Sigmoid colon (tissue), 7 donors: Measurements from ENCODE around the gene PNPLA8. TPM values are rescaled to one million over a fixed set of nuclear protein-coding genes. Genes with fewer than 3 reads are reported as not detected.

ENCODE experiments used
- DNase-seq: peaks from one replicate; pipeline ENCODE4 v3.0.0-alpha.2; 2019
- H3K27ac ChIP-seq, 4 donors: fragments of 200-600 bp; sonication (generic); one replicate each; pipeline ENCODE4 v1.5.1; 2016 to 2019; ENCODE audit warnings: mild to moderate bottlenecking in 1 of 4
- H3K27me3 ChIP-seq, 3 donors: fragments of 200-600 bp; sonication (generic); one replicate each; pipeline ENCODE4 v1.5.1; 2019; ENCODE audit warnings: mild to moderate bottlenecking in 1 of 3
- H3K36me3 ChIP-seq, 4 donors: fragments of 200-600 bp; sonication (generic); one replicate each; pipeline ENCODE4 v1.5.1; 2016 to 2019
- H3K4me1 ChIP-seq, 4 donors: fragments of 200-600 bp; sonication (generic); one replicate each; pipeline ENCODE4 v1.5.1; 2017 to 2019
- H3K4me3 ChIP-seq, 4 donors: fragments of 200-600 bp; sonication (generic); one replicate each; pipeline ENCODE4 v1.5.1; 2017 to 2019; ENCODE audit warnings: mild to moderate bottlenecking in 2 of 4, moderate library complexity in 1 of 4
- H3K9me3 ChIP-seq, 4 donors: fragments of 200-600 bp in 3 of 4; sonication (generic) in 3 of 4; one replicate each; pipeline versions ENCODE4 v1.5.1 to v1.6.1; 2013 to 2019
- CTCF ChIP-seq, 4 experiments: fragments of 450-650 bp in 3 of 4; fragments of 200-600 bp in 1 of 4; IDR thresholded peaks; one replicate each; pipeline ENCODE4 v1.5.1; 2016 to 2019; ENCODE audit warnings: antibody characterized with exemption in 4 of 4, mild to moderate bottlenecking in 3 of 4, moderate library complexity in 2 of 4
- EP300 ChIP-seq, 4 donors: sonication (generic); formaldehyde crosslinking; IDR thresholded peaks; one replicate each; pipeline ENCODE4 v1.6.1; 2017; ENCODE audit warnings: antibody characterized with exemption in 4 of 4
- POLR2A ChIP-seq, 2 donors: fragments of 450-650 bp; IDR thresholded peaks; one replicate each; pipeline ENCODE4 v1.6.1; 2016; ENCODE audit warnings: antibody characterized with exemption in 2 of 2, mild to moderate bottlenecking in 2 of 2, moderate library complexity in 2 of 2
- POLR2AphosphoS5 ChIP-seq, 4 donors: sonication (generic); formaldehyde crosslinking; IDR thresholded peaks; one replicate each; pipeline ENCODE4 v1.6.1; 2017; ENCODE audit warnings: antibody characterized with exemption in 4 of 4
- WGBS, 2 donors: extraction: QIAGEN DNeasy Blood & Tissue Kit; methylation state at CpG; one replicate each; pipeline ENCODE4 v1.1.7; 2013; 5-methylcytosine and 5-hydroxymethylcytosine counted together
- intact Hi-C: fragments of 100-400 bp; cut with DNase I; formaldehyde crosslinking; loops from one replicate; pipeline ENCODE4 v1.15.1; 2023
- polyA plus RNA-seq, 3 donors: library from polyadenylated mRNA; stranded (reverse); fragments of 200-250 nt; gene quantifications; one replicate each; pipeline ENCODE4 v1.2.3, GENCODE V29; 2013
- total RNA-seq, 4 donors: library from RNA; depleted of rRNA; stranded (reverse); fragments of >200 nt; gene quantifications; one replicate each; pipeline ENCODE4 v1.1.0, GENCODE V29; 2016
- donor health status: healthy with polysubstance abuse.
- donor health status: Bipolar disorder and iron deficiency.
- donor health status: healthy.

PNPLA8 gene
- total and polyA plus RNA-seq, 7 donors: 12.0 to 42.9 (median 26.3) TPM

GRCh38 chr7:108569381-108570145 lies 43.6 kb upstream of the PNPLA8 start, which contains the start of the genes DNAJB9 and THAP5:
Gene DNAJB9, plus strand, starts transcription at chr7:108569874. Its CDS starts 1,853 bp downstream, at chr7:108571727.
Gene THAP5, minus strand, starts transcription at chr7:108569706. Its CDS starts 137 bp downstream, at chr7:108569569.
- WGBS, 2 donors: 0% methylated on average over 65 of the region's 65 CpGs
- peaks cover 0 to 37% (median 26%) of the 10 kb centered on the region in 4 donors for H3K4me1 ChIP-seq
- TF ChIP-seq POLR2A (IDR thresholded peaks at IDR 0.05) (peak; percentile 85 to 93), CTCF (IDR thresholded peaks at IDR 0.05) (no peak), POLR2AphosphoS5 (IDR thresholded peaks at IDR 0.05) (peak; percentile 96 to 99 (median 98)), EP300 (IDR thresholded peaks at IDR 0.05) (peak in 1 of 4 donors; percentile 96)

GRCh38 chr7:108568801-108569380 lies 43.0 kb upstream of the PNPLA8 start:
- WGBS, 2 donors: 8 to 9% methylated on average over 24 of the region's 24 CpGs
- intact Hi-C loops: loop anchor here (1.0 kb wide), 1 partner anchor 43 kb away; the partner anchor contains the start of gene PNPLA8
- H3K27me3 ChIP-seq: no peaks in the 10 kb centered on the region
- TF ChIP-seq POLR2AphosphoS5 (IDR thresholded peaks at IDR 0.05) (no peak), POLR2A (IDR thresholded peaks at IDR 0.05) (no peak), EP300 (IDR thresholded peaks at IDR 0.05) (no peak), CTCF (IDR thresholded peaks at IDR 0.05) (no peak)
- H3K27ac ChIP-seq: peak overlapping the region; percentile 97 to 99 (median 98)
- H3K9me3 ChIP-seq: no peaks in the 10 kb centered on the region
- peaks cover 0 to 37% (median 26%) of the 10 kb centered on the region in 4 donors for H3K4me1 ChIP-seq
- H3K36me3 ChIP-seq: peaks cover 0 to 32% (median 4%) of the 10 kb centered on the region in 4 donors
- no peak for DNase-seq
- peak overlapping the region; percentile 79 to 90 (median 84) for H3K4me3 ChIP-seq

More at GRCh38 chr7:108569381-108570145, 43.6 kb upstream of the PNPLA8 start, which contains the start of the genes DNAJB9 and THAP5:
- intact Hi-C loops: loop anchor here (1.0 kb wide), 1 partner anchor 43 kb away; the partner anchor contains the start of gene PNPLA8
- Histone ChIP-seq H3K36me3 (peaks cover 0 to 26% (median 3%) of the 10 kb centered on the region in 4 donors), H3K27ac (peak within 1 kb of the TSS; percentile 97 to 99 (median 98)), H3K27me3 (no peaks in the 10 kb centered on the region), H3K4me3 (peak within 1 kb of the TSS; percentile 79 to 90 (median 84)), H3K9me3 (no peaks in the 10 kb centered on the region)
- peak; percentile 100 for DNase-seq

- intact Hi-C loops: no loop called here
- Histone ChIP-seq H3K9me3 (no peaks in the 10 kb centered on the region), H3K27me3 (no peaks in the 10 kb centered on the region), H3K36me3 (peaks cover 0 to 19% (median 4%) of the 10 kb centered on the region in 4 donors), H3K4me3 (no peak overlapping the region), H3K4me1 (peaks cover 0 to 27% (median 16%) of the 10 kb centered on the region in 4 donors), H3K27ac (no peak overlapping the region)
- no peak for TF ChIP-seq POLR2A (IDR thresholded peaks at IDR 0.05)
- no peak for TF ChIP-seq EP300 (IDR thresholded peaks at IDR 0.05)
- no peak for TF ChIP-seq CTCF (IDR thresholded peaks at IDR 0.05)
- no peak for TF ChIP-seq POLR2AphosphoS5 (IDR thresholded peaks at IDR 0.05)
- no peak for DNase-seq
Measured at GRCh38 chr7:108565987-108566386, 40.1 kb upstream of the PNPLA8 start.

GRCh38 chr7:108561047-108561619 lies 35.2 kb upstream of the PNPLA8 start:
- TF ChIP-seq POLR2A (IDR thresholded peaks at IDR 0.05) (no peak), POLR2AphosphoS5 (IDR thresholded peaks at IDR 0.05) (no peak), EP300 (IDR thresholded peaks at IDR 0.05) (no peak), CTCF (IDR thresholded peaks at IDR 0.05) (no peak)
- Histone ChIP-seq H3K36me3 (peaks cover 0 to 19% (median 4%) of the 10 kb centered on the region in 4 donors), H3K27ac (no peak overlapping the region), H3K4me3 (no peak overlapping the region), H3K4me1 (no peaks in the 10 kb centered on the region), H3K9me3 (peaks cover 2 to 13% (median 5%) of the 10 kb centered on the region in 4 donors), H3K27me3 (no peaks in the 10 kb centered on the region)
- DNase-seq: no peak
- 91 to 94% methylated on average over 4 of the region's 4 CpGs for WGBS, 2 donors
- intact Hi-C loops: no loop called here
